SIG-M5 treated with dmso at 0.1 percent for 504 hours (cell line): ENCODE measurements around the gene NEU4.
"Not testable (repeated sequence)": the region's sequence is repeated elsewhere in the genome, so short reads cannot be mapped to it uniquely, and the experiment has no call there.

ENCODE experiments used
- DNase-seq: peaks from one replicate; lab custom pipeline; 2025; ENCODE audit not compliant: unreplicated experiment; lab: John Stamatoyannopoulos, UW

NEU4 gene

GRCh38 chr2:241798081-241798630 is 10.8 kb upstream of the NEU4 start:
- DNase-seq, result no peak

- DNase-seq, result no peak
Measured at GRCh38 chr2:241798631-241799521, 10.1 kb upstream of the NEU4 start.

- no peak for DNase-seq
Measured at GRCh38 chr2:241799522-241800197, 9.3 kb upstream of the NEU4 start.

GRCh38 chr2:241800198-241800903 is 8.6 kb upstream of the NEU4 start:
- not testable (repeated sequence) for DNase-seq

GRCh38 chr2:241801611-241802420 is 7.2 kb upstream of the NEU4 start:
- DNase-seq, result no peak

- no peak for DNase-seq
Measured at GRCh38 chr2:241802421-241803318, 6.3 kb upstream of the NEU4 start.

GRCh38 chr2:241803387-241804325 is 5.3 kb upstream of the NEU4 start:
- DNase-seq, result peak; percentile 16

GRCh38 chr2:241804326-241805229 is 4.4 kb upstream of the NEU4 start:
- peak; percentile 53 for DNase-seq

- DNase-seq, result not testable (repeated sequence)
Measured at GRCh38 chr2:241806217-241806616, 2.8 kb upstream of the NEU4 start.

GRCh38 chr2:241808051-241808720 is 807 bp upstream of the NEU4 start:
- DNase-seq, result no peak

- DNase-seq, result no peak
Measured at GRCh38 chr2:241809383-241810306, 652 bp downstream of the NEU4 start.

GRCh38 chr2:241810307-241811200 is 1.6 kb downstream of the NEU4 start:
- DNase-seq, result no peak

GRCh38 chr2:241811201-241811951 is 2.4 kb downstream of the NEU4 start:
- DNase-seq, result no peak
